GM10847 (cell line): Measurements from ENCODE around the gene GRIN3B.

Experiments
- POLR2A ChIP-seq: IDR thresholded peaks from 2 replicates; pipeline ENCODE4 v1.6.1; 2011; ENCODE audit not compliant: insufficient read length; ENCODE audit errors: extremely low read depth

GRIN3B gene

DNA sequence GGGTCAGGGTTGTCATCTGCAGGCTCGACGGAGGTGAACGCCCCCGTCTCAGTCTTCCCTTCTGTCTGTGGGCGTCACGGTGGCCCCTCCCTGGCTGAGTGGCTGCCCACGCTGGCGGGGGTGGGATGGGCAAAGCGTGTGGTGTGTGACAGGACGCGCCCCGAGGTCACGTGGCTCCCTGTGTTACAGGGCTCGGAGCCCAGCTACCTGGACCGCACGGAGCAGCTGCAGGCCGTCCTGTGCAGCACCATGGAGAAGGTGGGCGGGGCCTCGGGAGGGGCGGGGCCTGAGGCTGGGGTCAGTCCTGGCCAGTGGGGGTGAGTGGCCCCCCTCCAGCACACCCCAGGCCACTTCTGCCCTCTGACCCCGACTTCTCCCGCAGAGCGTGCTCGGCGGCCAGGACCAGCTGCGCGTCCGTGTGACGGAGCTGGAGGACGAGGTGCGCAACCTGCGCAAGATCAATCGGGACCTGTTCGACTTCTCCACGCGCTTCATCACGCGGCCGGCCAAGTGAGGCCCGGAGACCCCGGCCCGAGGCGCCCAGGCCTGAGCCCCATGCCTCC, 6.3 kb upstream of the GRIN3B start:
- TF ChIP-seq POLR2A, result no peak

DNA sequence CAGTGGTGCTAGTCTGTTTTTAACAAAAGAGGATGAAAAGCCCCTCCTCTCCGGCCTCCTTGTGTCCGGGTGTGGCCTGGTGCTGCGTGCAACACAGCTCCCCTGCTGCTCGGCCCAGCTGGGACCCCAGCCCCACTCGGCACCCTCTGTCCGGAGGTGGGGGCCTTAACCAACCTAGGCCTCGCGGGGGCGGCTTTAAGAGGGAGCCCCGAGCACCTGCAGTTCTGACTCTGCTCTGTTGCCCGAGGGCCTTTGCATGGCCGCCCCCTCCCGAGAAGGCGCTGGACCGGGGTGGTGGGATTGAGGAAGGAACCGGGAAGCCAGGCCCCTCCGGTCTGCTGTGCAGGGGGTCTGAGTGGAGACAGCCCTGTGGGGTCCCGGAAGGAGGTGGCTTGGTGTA, 5.7 kb upstream of the GRIN3B start:
- TF ChIP-seq POLR2A, result no peak

DNA sequence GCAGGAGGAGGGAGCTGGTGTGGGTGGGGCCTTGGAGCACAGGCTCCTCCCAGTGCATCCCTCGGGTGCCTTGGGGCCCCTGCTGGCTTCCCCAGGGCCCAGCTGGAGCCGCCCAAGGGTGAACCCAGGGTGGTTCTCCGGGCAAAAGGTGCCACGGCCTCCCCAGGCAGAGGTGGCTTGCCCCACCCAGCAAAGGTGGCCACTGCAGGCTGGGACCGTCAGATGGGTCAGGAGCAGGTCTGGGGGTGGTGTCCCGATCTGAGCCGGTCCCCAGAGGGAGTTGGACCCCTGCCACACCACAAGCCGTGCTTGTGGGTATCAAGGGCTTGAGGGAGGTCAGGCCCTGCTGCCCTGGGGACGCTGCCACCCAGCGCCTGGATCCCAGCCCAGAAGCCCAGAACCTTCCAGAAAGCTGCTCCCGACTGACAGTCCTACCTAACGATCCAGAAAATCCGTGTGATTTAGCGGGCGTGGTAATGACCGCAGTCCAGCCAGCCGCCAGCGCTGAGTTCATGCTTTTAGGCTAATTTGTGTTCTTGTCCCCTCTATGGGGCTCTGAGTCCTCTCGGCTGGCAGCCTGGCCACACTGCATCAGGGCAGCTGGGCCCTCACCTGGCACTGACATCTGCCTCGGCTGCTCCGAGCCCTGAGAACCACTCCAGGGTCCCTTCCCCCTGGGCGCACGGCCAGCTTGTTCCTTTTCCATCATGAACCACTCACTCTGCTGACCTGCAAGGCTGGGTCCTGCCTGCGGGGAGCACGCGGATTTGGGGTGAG, 5.0 kb upstream of the GRIN3B start:
- TF ChIP-seq POLR2A, result no peak

DNA sequence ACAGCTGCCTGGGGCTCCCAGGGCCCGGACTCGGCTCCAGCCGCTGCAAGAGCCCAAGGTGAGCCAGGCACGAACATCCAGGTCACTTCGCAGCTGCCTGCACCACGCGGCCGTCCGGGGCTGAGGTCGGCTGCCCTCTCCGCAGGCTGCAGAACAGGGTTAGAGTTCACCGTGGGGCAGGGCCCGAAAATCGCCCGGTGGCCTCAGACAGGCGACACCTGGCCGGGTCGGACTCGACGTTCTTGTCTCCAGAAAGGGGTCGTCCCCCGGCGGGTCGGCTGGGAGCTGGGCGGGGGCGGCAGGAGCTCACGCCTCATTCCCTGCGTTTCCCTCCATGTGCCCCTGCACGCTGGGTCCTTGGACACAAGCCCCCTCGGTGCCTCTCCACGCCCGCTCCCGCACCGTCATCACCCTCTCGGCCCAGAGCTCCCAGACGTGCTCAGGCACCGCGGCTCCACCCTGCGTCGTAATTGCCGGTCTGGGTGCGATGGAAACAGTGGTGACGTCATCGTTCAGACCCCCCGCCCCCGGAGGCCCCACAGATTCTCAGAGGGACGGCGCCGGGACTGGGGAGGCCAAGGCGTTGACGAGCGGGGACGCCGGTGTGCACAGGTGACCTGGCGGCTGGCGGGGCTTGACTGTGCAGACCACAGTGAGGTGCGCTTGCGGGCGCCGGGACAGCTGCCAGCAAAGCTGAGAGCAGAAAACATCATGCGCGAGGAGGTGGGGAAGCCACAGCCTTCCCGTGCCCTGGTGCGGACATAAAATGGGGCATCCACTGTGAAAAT, 4.0 kb upstream of the GRIN3B start:
- TF ChIP-seq POLR2A, result no peak

DNA sequence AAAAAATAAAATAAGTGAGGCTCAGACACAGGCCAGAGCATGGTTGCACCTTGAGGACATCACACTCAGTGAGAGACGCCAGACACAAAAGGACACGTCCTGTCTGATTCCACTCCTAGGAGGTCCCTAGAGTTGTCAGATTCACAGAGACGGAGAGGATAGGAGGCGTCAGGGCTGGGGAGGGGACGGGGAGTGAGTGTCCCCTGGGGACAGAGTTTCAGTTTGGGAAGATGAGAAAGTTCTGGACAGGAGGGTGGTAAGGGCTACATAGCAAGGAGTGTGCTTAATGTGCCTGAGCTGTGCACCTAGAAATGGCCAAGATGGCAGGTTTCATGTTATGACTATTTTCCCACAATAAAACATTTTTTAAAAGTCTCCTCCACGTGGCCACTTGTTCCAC, 2.2 kb upstream of the GRIN3B start:
- TF ChIP-seq POLR2A, result no peak

DNA sequence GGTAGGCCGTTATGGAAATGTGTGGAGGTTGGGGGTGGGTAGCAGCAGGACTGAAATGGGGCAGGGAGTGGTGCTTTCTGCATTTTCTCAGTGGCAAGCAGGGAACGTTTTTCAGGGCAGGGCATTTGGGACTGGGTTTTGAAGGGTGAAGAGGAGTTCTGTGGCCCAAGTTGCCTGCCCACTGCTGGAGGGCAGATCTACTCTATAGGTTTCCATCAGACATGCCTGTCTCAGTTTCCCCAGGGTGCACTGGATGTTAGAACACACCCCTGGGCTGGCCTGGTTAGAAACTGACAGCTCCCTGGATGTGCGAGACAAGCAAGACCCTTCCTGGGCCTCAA, 870 bp upstream of the GRIN3B start:
- TF ChIP-seq POLR2A, result no peak

DNA sequence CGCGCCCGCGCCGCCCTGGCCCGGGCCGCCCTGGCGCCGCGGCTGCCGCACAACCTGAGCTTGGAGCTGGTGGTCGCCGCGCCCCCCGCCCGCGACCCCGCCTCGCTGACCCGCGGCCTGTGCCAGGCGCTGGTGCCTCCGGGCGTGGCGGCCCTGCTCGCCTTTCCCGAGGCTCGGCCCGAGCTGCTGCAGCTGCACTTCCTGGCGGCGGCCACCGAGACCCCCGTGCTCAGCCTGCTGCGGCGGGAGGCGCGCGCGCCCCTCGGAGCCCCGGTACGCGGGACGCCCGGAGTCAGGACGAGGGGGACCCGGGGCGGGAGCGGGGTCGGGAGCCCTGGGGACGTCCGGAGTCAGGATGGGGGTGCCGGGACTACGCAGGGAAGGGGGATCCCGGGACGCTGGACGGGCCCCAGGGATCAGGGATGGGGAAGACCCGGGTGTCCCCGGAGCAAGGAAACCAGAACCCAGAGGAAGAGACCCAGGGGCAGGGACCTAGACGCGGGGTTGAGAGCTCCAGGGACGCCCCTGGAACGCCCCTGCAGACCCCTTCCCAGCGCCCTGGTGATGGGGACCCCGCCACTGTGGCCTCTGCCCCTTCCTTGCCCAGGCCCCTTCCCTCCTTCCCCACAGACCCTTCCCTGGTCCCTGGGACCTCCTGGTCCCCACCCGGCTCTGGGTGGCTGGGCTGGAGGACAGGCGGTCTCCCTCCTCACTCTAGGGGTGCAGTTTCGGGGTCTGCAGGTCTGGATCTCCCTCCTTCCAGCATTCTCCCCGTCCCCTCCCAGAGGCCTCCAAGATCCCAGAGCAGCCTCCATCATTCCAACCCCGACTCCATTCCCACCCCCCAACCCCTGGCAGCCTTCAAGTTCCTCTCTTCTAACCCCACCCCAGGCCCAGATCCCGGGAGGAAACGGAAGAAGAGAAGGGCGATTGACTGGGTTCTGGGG, 645 bp downstream of the GRIN3B start:
- no peak for TF ChIP-seq POLR2A

DNA sequence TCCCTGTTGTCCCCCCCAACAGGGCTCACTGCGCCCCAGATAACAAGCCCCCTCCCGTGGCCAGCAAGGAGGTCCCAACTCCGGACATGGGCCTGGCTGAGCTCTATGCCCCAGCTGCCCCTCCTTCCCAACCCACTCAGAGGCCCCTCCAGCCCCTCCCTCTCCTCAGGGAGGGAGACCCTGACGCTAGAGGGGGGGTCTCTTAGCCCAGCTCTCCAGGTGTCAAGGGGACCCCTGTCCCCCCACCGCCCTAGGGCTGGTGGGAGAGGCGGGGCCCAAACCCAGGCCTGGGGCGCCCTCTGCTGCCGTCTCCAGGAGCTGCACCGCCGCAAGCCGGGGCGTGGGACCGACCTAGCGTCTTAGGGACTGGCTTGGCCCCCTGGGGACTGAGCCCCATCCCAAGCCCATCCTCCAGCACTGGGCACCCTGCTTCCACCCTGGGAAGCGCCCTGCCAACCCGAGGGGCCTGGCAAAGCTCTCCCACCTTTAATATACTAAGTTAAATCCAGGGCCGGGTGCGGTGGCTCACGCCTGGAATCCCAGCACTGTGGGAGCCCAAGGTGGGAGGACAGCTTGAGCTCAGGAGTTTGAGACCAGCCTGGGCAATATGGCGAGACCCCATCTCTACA, 1.4 kb downstream of the GRIN3B start:
- TF ChIP-seq POLR2A, result no peak

DNA sequence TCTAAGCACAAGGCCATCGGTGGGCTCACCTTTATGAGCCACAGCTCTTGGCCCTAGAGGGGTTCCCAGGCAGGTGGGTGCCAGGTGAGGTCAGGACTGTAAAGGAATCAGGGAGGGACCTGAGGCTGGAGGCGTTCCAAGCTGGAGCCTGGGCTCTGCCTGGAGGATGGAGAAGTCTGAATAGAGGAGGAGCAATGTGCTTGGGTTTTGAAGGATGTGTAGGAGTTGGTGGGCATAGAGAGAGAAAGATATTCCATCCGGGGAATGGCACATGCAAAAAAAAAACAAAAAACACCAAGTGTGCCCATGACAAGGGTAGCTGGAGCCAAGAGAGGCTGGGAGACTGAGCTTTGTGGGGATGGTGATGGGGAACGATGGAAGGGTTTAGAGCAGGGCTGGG, 2.4 kb downstream of the GRIN3B start:
- no peak for TF ChIP-seq POLR2A

DNA sequence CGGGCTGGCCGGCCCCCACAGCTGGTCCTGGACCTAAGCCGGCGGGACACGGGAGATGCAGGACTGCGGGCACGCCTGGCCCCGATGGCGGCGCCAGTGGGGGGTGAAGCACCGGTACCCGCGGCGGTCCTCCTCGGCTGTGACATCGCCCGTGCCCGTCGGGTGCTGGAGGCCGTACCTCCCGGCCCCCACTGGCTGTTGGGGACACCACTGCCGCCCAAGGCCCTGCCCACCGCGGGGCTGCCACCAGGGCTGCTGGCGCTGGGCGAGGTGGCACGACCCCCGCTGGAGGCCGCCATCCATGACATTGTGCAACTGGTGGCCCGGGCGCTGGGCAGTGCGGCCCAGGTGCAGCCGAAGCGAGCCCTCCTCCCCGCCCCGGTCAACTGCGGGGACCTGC, 3.1 kb downstream of the GRIN3B start:
- TF ChIP-seq POLR2A, result no peak

DNA sequence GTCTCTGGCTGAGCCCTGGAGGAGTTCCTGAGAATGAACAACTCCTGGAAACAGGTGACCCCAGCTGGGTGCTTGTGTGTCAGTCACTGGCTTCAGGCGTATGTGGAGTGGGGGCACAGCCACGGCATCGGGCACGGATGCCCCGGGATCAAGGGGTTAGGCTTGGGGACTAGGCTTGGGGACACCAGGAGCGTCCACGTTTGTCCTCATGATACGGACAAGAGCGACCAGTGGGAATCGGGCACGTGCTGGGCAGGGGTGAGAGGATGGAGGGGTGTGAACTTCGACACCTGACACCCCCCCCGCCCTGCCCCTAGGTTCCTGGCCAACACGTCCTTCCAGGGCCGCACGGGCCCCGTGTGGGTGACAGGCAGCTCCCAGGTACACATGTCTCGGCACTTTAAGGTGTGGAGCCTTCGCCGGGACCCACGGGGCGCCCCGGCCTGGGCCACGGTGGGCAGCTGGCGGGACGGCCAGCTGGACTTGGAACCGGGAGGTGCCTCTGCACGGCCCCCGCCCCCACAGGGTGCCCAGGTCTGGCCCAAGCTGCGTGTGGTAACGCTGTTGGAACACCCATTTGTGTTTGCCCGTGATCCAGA, 4.1 kb downstream of the GRIN3B start:
- TF ChIP-seq POLR2A, result no peak

DNA sequence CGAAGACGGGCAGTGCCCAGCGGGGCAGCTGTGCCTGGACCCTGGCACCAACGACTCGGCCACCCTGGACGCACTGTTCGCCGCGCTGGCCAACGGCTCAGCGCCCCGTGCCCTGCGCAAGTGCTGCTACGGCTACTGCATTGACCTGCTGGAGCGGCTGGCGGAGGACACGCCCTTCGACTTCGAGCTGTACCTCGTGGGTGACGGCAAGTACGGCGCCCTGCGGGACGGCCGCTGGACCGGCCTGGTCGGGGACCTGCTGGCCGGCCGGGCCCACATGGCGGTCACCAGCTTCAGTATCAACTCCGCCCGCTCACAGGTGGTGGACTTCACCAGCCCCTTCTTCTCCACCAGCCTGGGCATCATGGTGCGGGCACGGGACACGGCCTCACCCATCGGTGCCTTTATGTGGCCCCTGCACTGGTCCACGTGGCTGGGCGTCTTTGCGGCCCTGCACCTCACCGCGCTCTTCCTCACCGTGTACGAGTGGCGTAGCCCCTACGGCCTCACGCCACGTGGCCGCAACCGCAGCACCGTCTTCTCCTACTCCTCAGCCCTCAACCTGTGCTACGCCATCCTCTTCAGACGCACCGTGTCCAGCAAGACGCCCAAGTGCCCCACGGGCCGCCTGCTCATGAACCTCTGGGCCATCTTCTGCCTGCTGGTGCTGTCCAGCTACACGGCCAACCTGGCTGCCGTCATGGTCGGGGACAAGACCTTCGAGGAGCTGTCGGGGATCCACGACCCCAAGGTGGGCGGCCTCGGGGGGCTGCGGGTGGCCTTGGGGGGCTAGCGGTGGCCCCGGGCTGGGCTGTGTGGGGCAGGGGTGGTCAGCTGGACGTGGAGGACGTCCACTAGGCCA, 4.8 kb downstream of the GRIN3B start:
- TF ChIP-seq POLR2A, result no peak

DNA sequence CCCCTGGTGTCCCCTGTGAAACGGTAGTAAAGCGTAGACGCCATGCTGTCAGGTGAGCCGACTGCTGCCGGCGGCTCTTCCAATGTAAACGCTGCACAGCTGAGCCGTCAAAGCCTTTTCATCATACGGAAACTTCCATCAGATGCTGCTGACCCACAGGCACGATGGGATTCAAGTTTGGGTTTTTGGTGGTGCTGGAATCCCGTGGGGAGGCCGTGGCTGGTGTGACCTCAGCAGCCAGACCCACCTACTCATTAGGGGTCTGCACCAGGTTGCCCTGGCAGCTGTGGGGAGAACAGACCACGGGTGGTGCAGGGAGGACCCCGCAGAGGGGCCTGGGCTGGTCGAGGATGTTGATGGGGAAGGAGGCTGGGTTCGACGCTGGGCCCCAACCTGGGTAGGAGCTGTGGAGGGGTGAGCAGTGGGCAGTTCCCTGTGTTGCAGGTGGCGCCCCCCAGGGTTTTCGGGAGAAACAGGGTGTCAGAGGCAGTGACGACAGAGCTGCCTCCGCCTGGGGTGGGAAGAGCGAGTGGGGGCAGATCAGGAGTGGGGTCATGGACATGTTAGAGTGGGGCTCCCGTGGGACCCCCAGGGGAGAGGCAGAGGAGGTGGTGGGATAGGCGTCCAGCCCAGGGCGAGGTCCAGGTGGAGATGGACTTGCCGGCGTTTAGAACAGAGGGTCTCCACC, 6.6 kb downstream of the GRIN3B start:
- TF ChIP-seq POLR2A, result no peak
